ENCODE data around the gene SMIM35. TPM values are rescaled to one million over a fixed set of nuclear protein-coding genes. Genes with fewer than 3 reads are reported as not detected.
"Not testable (repeated sequence)": the region's sequence is repeated elsewhere in the genome, so short reads cannot be mapped to it uniquely, and the experiment has no call there.

Gene SMIM35
- total RNA-seq, 1 experiment from 2014 or later, result not detected

DNA sequence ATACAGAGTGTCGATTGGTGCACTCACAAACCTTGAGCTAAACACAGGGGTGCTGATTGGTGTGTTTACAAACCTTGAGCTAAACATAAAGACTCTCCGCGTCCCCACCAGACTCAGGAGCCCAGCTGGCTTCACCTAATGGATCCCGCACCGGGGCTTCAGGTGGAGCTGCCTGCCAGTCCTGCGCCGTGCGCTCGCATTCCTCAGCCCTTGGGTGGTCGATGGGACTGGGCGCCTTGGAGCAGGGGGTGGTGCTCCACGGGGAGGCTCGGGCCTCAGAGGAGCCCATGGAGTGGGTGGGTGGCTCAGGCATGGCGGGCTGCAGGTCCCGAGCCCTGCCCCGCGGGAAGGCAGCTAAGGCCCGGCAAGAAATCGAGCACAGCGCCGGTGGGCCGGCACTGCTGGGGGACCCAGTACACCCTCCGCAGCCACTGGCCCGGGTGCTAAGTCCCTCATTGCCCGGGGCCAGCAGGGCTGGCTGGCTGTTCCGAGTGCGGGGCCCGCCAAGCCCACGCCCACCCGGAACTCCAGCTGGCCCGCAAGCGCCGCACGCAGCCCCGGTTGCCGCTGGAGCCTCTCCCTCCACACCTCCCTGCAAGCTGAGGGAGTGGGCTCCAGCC is 108.4 kb downstream of the SMIM35 start:
- CTCF ChIA-PET, result interaction anchor here (1.0 to 3.1 kb wide), 2 partner anchors 17 to 31 kb away, joined by 3 to 10 read pairs; no protein-coding TSS in a partner anchor
- H3K4me3 Mint-ChIP-seq; ATAC-seq; H3K4me1 Mint-ChIP-seq; DNase-seq (ENCODE audit: low spot score); H3K9me3 Mint-ChIP-seq; H3K36me3 Mint-ChIP-seq; H3K27ac Mint-ChIP-seq; H3K27me3 Mint-ChIP-seq (ENCODE audit: low read depth); POLR2A ChIA-PET: not testable (repeated sequence)

DNA sequence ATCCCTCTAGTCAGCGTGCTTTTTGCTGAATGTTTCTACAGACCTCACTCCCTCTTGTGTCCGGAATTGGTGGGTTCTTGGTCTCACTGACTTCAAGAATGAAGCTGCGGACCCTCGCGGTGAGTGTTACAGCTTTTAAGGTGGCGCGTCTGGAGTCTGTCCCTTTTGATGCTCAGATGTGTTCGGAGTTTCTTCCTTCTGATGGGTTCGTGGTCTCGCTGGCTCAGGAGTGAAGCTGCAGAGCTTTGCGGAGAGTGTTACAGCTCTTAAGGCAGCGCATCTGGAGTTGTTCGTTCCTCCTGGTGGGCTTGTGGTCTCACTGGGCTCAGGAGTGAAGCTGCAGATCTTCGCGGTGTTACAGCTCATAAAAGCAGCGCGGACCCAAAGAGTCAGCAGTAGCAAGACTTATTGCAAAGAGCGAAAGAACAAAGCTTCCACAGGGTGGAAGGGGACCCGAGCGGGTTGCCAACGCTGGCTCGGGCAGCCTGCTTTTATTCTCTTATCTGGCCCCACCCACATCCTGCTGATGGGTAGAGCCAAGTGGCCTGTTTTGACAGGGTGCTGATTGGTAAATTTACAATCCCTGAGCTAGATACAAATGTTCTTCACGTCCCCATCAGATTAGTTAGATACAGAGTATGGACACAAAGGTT is 109.0 kb downstream of the SMIM35 start:
- H3K4me3 Mint-ChIP-seq; ATAC-seq; H3K27ac Mint-ChIP-seq; H3K36me3 Mint-ChIP-seq; POLR2A ChIA-PET; H3K27me3 Mint-ChIP-seq (ENCODE audit: low read depth); H3K9me3 Mint-ChIP-seq; DNase-seq (ENCODE audit: low spot score); H3K4me1 Mint-ChIP-seq: not testable (repeated sequence)
- CTCF ChIA-PET, result interaction anchor here (1.0 to 3.1 kb wide), 3 partner anchors 16 to 76 kb away, joined by 3 to 10 read pairs (median 4); no protein-coding TSS in a partner anchor

GRCh38 chr11:117977029-117977428 is 109.7 kb downstream of the SMIM35 start:
- DNase-seq (ENCODE audit: low spot score), result no peak
- no peak for ATAC-seq
- TF ChIP-seq NR3C1 (CRISPR knock-in tag; conservative IDR thresholded peaks at IDR 0.05; ENCODE audit: low read depth) (no peak), HMGA2 (CRISPR knock-in tag; IDR thresholded peaks at IDR 0.05) (no peak), ZNF671 (CRISPR knock-in tag; IDR thresholded peaks at IDR 0.05) (no peak), SMAD4 (CRISPR knock-in tag; IDR thresholded peaks at IDR 0.05) (no peak), ZNF396 (CRISPR knock-in tag; IDR thresholded peaks at IDR 0.05; ENCODE audit: borderline replicate concordance) (no peak), KAT7 (CRISPR knock-in tag; IDR thresholded peaks at IDR 0.05; ENCODE audit: borderline replicate concordance) (no peak), IRF1 (CRISPR knock-in tag; IDR thresholded peaks at IDR 0.05) (no peak), ZNF317 (CRISPR knock-in tag; IDR thresholded peaks at IDR 0.05; ENCODE audit: borderline replicate concordance, low read depth) (no peak), GRHL2 (CRISPR knock-in tag; IDR thresholded peaks at IDR 0.05; ENCODE audit: insufficient replicate concordance, severe bottlenecking) (no peak), ERG (CRISPR knock-in tag; IDR thresholded peaks at IDR 0.05) (no peak), JAZF1 (CRISPR knock-in tag; IDR thresholded peaks at IDR 0.05) (no peak), GABPB1 (CRISPR knock-in tag; IDR thresholded peaks at IDR 0.05) (no peak), HMGXB4 (CRISPR knock-in tag; IDR thresholded peaks at IDR 0.05) (no peak)
- TF ChIP-seq, protein P1, sequence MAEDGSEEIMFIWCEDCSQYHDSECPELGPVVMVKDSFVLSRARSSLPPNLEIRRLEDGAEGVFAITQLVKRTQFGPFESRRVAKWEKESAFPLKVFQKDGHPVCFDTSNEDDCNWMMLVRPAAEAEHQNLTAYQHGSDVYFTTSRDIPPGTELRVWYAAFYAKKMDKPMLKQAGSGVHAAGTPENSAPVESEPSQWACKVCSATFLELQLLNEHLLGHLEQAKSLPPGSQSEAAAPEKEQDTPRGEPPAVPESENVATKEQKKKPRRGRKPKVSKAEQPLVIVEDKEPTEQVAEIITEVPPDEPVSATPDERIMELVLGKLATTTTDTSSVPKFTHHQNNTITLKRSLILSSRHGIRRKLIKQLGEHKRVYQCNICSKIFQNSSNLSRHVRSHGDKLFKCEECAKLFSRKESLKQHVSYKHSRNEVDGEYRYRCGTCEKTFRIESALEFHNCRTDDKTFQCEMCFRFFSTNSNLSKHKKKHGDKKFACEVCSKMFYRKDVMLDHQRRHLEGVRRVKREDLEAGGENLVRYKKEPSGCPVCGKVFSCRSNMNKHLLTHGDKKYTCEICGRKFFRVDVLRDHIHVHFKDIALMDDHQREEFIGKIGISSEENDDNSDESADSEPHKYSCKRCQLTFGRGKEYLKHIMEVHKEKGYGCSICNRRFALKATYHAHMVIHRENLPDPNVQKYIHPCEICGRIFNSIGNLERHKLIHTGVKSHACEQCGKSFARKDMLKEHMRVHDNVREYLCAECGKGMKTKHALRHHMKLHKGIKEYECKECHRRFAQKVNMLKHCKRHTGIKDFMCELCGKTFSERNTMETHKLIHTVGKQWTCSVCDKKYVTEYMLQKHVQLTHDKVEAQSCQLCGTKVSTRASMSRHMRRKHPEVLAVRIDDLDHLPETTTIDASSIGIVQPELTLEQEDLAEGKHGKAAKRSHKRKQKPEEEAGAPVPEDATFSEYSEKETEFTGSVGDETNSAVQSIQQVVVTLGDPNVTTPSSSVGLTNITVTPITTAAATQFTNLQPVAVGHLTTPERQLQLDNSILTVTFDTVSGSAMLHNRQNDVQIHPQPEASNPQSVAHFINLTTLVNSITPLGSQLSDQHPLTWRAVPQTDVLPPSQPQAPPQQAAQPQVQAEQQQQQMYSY (CRISPR knock-in tag; IDR thresholded peaks at IDR 0.05), result no peak
- POLR2A ChIA-PET, result no interaction called here
- no peak overlapping the region for H3K4me3 Mint-ChIP-seq
- H3K4me1 Mint-ChIP-seq, result peaks cover 5% of the 10 kb centered on the region
- no peaks in the 10 kb centered on the region for H3K36me3 Mint-ChIP-seq
- CTCF ChIA-PET, result interaction anchor here (1.5 to 3.1 kb wide), 2 partner anchors 30 to 77 kb away, joined by 4 to 10 read pairs; no protein-coding TSS in a partner anchor
- H3K27ac Mint-ChIP-seq, result no peak overlapping the region
- no peaks in the 10 kb centered on the region for H3K9me3 Mint-ChIP-seq
- peaks cover 2% of the 10 kb centered on the region for H3K27me3 Mint-ChIP-seq (ENCODE audit: low read depth)
